Kidney (tissue), 14 donors: Measurements from ENCODE around the gene KPNA1. TPM values are rescaled to one million over a fixed set of nuclear protein-coding genes. Genes with fewer than 3 reads are reported as not detected.

Source experiments
- DNase-seq, 5 donors: peaks; one replicate each; pipeline ENCODE4 v3.0.0-alpha.2; 2013 to 2020
- FAIRE-seq: peaks from 2 replicates; lab custom pipeline; 2012; peaks lifted over from hg19 to GRCh38; lab: Jason Lieb, UNC
- H3K27ac ChIP-seq, 2 donors: one replicate each; pipeline ENCODE4 v1.7.0; 2013; ENCODE audit warnings: low read depth in 2 of 2, low read length in 2 of 2, inconsistent platforms in 1 of 2
- H3K27me3 ChIP-seq: one replicate; pipeline ENCODE4 v1.7.1; 2013; ENCODE audit warnings: low read length, inconsistent platforms; ENCODE audit not compliant: control insufficient read depth, insufficient read depth
- H3K36me3 ChIP-seq, 3 donors: one replicate each; pipeline versions ENCODE4 v1.7.0 to v1.7.1; 2013; ENCODE audit warnings: low read length in 3 of 3, control low read depth in 1 of 3, inconsistent platforms in 1 of 3; ENCODE audit not compliant: insufficient read depth in 3 of 3, control insufficient read depth in 2 of 3
- H3K4me1 ChIP-seq, 3 donors: one replicate each; pipeline versions ENCODE4 v1.7.0 to v1.7.1; 2013; ENCODE audit warnings: low read length in 3 of 3, inconsistent platforms in 1 of 3, low read depth in 1 of 3; ENCODE audit not compliant: control insufficient read depth in 2 of 3, insufficient read depth in 2 of 3
- H3K4me3 ChIP-seq, 3 donors: one replicate each; pipeline versions ENCODE4 v1.7.0 to v1.8.1; 2013; ENCODE audit warnings: low read length in 3 of 3, control low read depth in 1 of 3, inconsistent platforms in 1 of 3
- H3K9ac ChIP-seq, 3 donors: one replicate each; pipeline versions ENCODE4 v1.7.0 to v1.7.1; 2013; ENCODE audit warnings: low read length in 3 of 3, control low read depth in 1 of 3, inconsistent platforms in 1 of 3
- H3K9me3 ChIP-seq, 3 donors: one replicate each; pipeline versions ENCODE4 v1.7.0 to v1.7.1; 2013; ENCODE audit warnings: low read length in 3 of 3, control low read depth in 1 of 3, inconsistent platforms in 1 of 3; ENCODE audit not compliant: control insufficient read depth in 2 of 3, insufficient read depth in 1 of 3
- intact Hi-C: fragments of 100-400 bp; cut with DNase I; formaldehyde crosslinking; loops from one replicate; pipeline ENCODE4 v1.11.1; 2022
- polyA plus RNA-seq: library from polyadenylated mRNA; stranded (reverse); fragments of 350-450 nt; fragmentation: Illumina TruSeq; extraction: RNeasy Lipid Tissue Mini Kit (QIAGEN cat#74804); gene quantifications from one replicate; pipeline ENCODE4 v1.2.3, GENCODE V29; 2014; ENCODE audit warnings: low read depth, low replicate concordance; ENCODE audit not compliant: insufficient read depth
- total RNA-seq: library from RNA; stranded (reverse); fragmentation: NEBNext Ultra II Directional; extraction: Animal tissue kit (Norgen Biotek cat#: 25700); gene quantifications from one replicate; pipeline ENCODE4 v1.2.1, GENCODE V29; 2021
- TF ChIP-seq, protein P1 (sequence below): IDR thresholded peaks from 3 replicates; pipeline ENCODE4 v1.5.1; 2012; ENCODE audit warnings: mild to moderate bottlenecking, moderate library complexity, borderline replicate concordance; ENCODE audit not compliant: insufficient read depth; ENCODE audit errors: extremely low read depth
- donor health status: control.
- donor health status: control.
- donor health status: control.
- donor health status: control.
- donor health status: control.
- donor health status: DM: yes; HTN: yes; CAD: no.
- donor health status: Normal renal cell carcinoma (clear cell type).

Gene KPNA1
- total and polyA plus RNA-seq, 2 donors from 2014 or later, result 16.8 to 64.5 TPM

DNA sequence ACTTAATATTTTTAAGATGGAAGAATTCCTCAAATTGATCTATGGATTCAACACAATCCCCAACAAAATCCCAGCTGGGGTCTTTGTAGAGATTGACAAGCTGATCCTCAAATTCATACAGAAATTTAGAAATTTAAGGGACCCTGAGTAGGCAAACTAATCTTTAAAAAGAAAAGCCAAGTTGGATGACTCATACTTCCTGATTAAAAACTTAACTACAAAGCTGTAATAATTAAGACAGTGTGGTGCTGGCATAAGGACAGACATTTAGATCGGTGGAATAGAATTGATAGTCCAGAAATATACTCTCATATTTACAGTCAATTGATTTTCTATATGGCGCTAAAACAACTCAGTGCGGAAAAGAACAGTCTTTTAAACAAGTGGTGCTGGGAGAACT is 119.2 kb downstream of the KPNA1 start:
- no peak overlapping the region for H3K27ac ChIP-seq
- H3K36me3 ChIP-seq, result peaks cover 0 to 4% (median 2%) of the 10 kb centered on the region in 3 donors
- H3K27me3 ChIP-seq, result no peaks in the 10 kb centered on the region
- no peak for FAIRE-seq
- TF ChIP-seq, protein P1, sequence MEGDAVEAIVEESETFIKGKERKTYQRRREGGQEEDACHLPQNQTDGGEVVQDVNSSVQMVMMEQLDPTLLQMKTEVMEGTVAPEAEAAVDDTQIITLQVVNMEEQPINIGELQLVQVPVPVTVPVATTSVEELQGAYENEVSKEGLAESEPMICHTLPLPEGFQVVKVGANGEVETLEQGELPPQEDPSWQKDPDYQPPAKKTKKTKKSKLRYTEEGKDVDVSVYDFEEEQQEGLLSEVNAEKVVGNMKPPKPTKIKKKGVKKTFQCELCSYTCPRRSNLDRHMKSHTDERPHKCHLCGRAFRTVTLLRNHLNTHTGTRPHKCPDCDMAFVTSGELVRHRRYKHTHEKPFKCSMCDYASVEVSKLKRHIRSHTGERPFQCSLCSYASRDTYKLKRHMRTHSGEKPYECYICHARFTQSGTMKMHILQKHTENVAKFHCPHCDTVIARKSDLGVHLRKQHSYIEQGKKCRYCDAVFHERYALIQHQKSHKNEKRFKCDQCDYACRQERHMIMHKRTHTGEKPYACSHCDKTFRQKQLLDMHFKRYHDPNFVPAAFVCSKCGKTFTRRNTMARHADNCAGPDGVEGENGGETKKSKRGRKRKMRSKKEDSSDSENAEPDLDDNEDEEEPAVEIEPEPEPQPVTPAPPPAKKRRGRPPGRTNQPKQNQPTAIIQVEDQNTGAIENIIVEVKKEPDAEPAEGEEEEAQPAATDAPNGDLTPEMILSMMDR, result no peak
- H3K9me3 ChIP-seq, result no peaks in the 10 kb centered on the region
- intact Hi-C loops, result loop anchor here (10.0 kb wide), 1 partner anchor 289 kb away; the partner anchor contains the start of gene PARP14
- no peak for DNase-seq
- no peaks in the 10 kb centered on the region for H3K4me1 ChIP-seq
- H3K9ac ChIP-seq, result no peak overlapping the region
- H3K4me3 ChIP-seq, result no peak overlapping the region

DNA sequence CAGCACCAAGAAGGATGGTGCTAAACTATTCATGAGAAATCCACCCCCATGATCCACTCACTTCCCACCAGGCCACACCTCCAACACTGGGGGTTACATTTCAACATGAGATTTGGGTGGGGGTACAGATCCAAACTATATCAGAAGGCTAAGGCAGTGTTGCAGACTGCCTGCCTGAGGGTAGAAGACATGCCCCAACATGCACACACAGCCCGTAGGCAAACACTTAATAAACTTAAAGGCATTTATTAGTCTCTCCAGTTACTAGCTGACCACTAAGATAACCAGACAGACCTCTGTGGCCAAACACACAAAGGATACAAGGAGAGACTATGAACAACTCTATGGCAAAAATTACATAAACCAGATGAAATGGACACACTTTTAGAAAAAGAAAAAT is 120.6 kb downstream of the KPNA1 start:
- Histone ChIP-seq H3K27ac (no peak overlapping the region), H3K9me3 (no peaks in the 10 kb centered on the region), H3K9ac (no peak overlapping the region), H3K27me3 (no peaks in the 10 kb centered on the region), H3K4me3 (no peak overlapping the region), H3K4me1 (peaks cover 0 to 5% (median 2%) of the 10 kb centered on the region in 3 donors), H3K36me3 (peaks cover 0 to 4% (median 2%) of the 10 kb centered on the region in 3 donors)
- TF ChIP-seq, protein P1, result no peak
- intact Hi-C loops, result loop anchor here (10.0 kb wide), 1 partner anchor 291 kb away; the partner anchor contains the start of gene PARP14
- DNase-seq (no peak), FAIRE-seq (no peak)

DNA sequence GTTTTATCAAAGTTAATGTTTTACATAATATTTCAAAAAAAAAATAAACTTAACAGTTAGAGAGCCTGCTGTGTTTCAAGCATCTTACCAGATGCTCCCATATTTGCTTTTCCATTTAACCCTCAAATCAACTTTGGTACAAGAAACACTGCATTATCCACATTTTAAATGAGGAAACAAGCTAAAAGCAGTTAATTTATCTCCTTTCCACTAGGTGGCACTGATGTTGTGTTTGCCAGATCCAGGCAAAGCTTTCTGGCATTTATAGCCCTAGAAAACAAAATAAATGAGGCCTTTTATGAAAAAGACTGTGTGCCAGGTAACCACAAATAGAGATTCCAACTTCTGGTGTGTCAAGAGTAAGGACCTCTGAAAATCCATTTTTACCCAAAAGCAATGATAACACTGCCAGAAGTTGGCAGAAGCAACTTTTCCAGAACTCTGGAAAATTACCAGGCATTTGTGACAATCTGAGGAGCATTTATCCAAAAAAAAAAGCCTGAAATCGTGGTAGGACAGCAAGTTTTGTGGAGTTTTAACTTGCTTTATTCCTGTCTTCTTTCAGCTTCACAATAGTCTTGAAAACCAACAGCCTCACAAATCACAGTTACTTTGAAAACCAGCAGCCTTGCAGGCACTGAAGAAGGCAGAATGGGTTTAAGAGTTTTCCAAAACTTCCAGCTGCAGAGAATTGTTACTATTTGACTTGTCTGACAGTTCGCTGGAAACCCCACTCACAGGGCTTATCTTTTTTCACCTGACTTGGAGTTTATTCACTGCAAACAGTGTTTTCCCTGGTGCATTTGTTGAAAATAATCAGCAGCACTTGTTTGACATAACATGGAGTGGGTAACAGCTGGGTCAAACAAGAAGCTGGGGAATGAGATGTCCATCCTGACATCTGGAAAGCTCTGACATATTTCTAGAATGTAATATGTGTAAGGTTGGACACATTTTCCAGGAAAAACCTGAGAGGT is 121.6 kb downstream of the KPNA1 start:
- peak; percentile 58 for FAIRE-seq
- Histone ChIP-seq H3K36me3 (peaks cover 0 to 4% (median 2%) of the 10 kb centered on the region in 3 donors), H3K9ac (no peak overlapping the region), H3K9me3 (no peaks in the 10 kb centered on the region), H3K27me3 (no peaks in the 10 kb centered on the region), H3K4me3 (no peak overlapping the region), H3K27ac (no peak overlapping the region), H3K4me1 (peaks cover 0 to 5% (median 2%) of the 10 kb centered on the region in 3 donors)
- intact Hi-C loops, result loop anchor here (10.0 kb wide), 1 partner anchor 292 kb away; the partner anchor contains the start of gene PARP14
- peak in 2 of 5 donors; percentile 31 to 61 for DNase-seq
- TF ChIP-seq, protein P1, result peak; percentile 72
